HepG2 (cell line): ENCODE measurements around the gene TMTC2. TPM values are rescaled to one million over a fixed set of nuclear protein-coding genes. Genes with fewer than 3 reads are reported as not detected.
A peak's percentile ranks its signal among the peaks of the same experiment; 100 is the strongest.

Source experiments
- FOXC1 ChIP-seq: sonication (generic); formaldehyde crosslinking; IDR thresholded peaks from 2 replicates; pipeline ENCODE4 v1.8.0; 2022; ENCODE audit warnings: mild to moderate bottlenecking, missing genetic modification reagents, borderline replicate concordance
- GPN1 ChIP-seq: sonication (generic); formaldehyde crosslinking; IDR thresholded peaks from 2 replicates; pipeline ENCODE4 v1.5.1; 2020; ENCODE audit warnings: missing genetic modification reagents, borderline replicate concordance
- HNF1B ChIP-seq: sonication (generic); formaldehyde crosslinking; IDR thresholded peaks from 2 replicates; pipeline ENCODE4 v1.5.1; 2020; ENCODE audit warnings: mild to moderate bottlenecking, moderate library complexity, missing genetic modification reagents
- KAT8 ChIP-seq: IDR thresholded peaks from 2 replicates; pipeline ENCODE4 v1.6.1; 2016; ENCODE audit warnings: missing genetic modification reagents, missing compliant biosample characterization
- MIER3 ChIP-seq: IDR thresholded peaks from 2 replicates; pipeline ENCODE4 v1.6.1; 2016; ENCODE audit warnings: missing compliant biosample characterization, borderline replicate concordance
- NFKB2 ChIP-seq: sonication (generic); formaldehyde crosslinking; IDR thresholded peaks from 2 replicates; pipeline ENCODE4 v1.4.0; 2020; ENCODE audit warnings: missing genetic modification reagents, borderline replicate concordance
- POLR2A ChIP-seq, 2 experiments: IDR thresholded peaks; 2 replicates each; pipeline ENCODE4 v1.6.1; 2011; ENCODE audit warnings: low read depth in 2 of 2, low read length in 2 of 2, mild to moderate bottlenecking in 1 of 2, moderate library complexity in 1 of 2; ENCODE audit not compliant: insufficient read depth in 1 of 2
- POLR2G ChIP-seq: fragments of 200-400 bp; formaldehyde crosslinking; IDR thresholded peaks from 2 replicates; pipeline ENCODE4 v1.6.1; 2018; ENCODE audit warnings: mild to moderate bottlenecking, low read depth, low read length, moderate library complexity
- SPEN ChIP-seq: sonication (generic); formaldehyde crosslinking; IDR thresholded peaks from 2 replicates; pipeline ENCODE4 v1.5.1; 2020; ENCODE audit warnings: low read depth, mild to moderate bottlenecking, missing genetic modification reagents
- YEATS2 ChIP-seq: sonication (generic); formaldehyde crosslinking; IDR thresholded peaks from 2 replicates; pipeline ENCODE4 v1.4.0; 2020; ENCODE audit warnings: missing genetic modification reagents, borderline replicate concordance
- ZNF12 ChIP-seq: sonication (generic); formaldehyde crosslinking; IDR thresholded peaks from 2 replicates; pipeline ENCODE4 v1.5.0; 2020; ENCODE audit warnings: missing genetic modification reagents
- ZNF296 ChIP-seq: sonication (generic); formaldehyde crosslinking; conservative IDR thresholded peaks from 2 replicates; pipeline ENCODE4 v1.5.0; 2020; ENCODE audit warnings: mild to moderate bottlenecking, missing genetic modification reagents
- ZNF414 ChIP-seq: sonication (generic); formaldehyde crosslinking; IDR thresholded peaks from 2 replicates; pipeline ENCODE4 v1.5.0; 2020; ENCODE audit warnings: missing genetic modification reagents
- ZNF501 ChIP-seq: sonication (generic); formaldehyde crosslinking; IDR thresholded peaks from 2 replicates; pipeline ENCODE4 v1.5.1; 2020; ENCODE audit warnings: mild to moderate bottlenecking, moderate library complexity, missing genetic modification reagents
- ZNF543 ChIP-seq: sonication (generic); formaldehyde crosslinking; IDR thresholded peaks from 2 replicates; pipeline ENCODE4 v1.4.0; 2020; ENCODE audit warnings: mild to moderate bottlenecking, missing genetic modification reagents
- ZNF609 ChIP-seq: sonication (generic); formaldehyde crosslinking; IDR thresholded peaks from 2 replicates; pipeline ENCODE4 v1.4.0; 2020; ENCODE audit warnings: mild to moderate bottlenecking, missing genetic modification reagents, borderline replicate concordance
- ZNF768 ChIP-seq: sonication (generic); formaldehyde crosslinking; IDR thresholded peaks from 2 replicates; pipeline ENCODE4 v1.4.0; 2020; ENCODE audit warnings: missing genetic modification reagents
- ZSCAN12 ChIP-seq: sonication (generic); formaldehyde crosslinking; IDR thresholded peaks from 2 replicates; pipeline ENCODE4 v1.9.0; 2021; ENCODE audit warnings: mild to moderate bottlenecking, missing genetic modification reagents
- ZSCAN20 ChIP-seq: sonication (generic); formaldehyde crosslinking; IDR thresholded peaks from 2 replicates; pipeline ENCODE4 v1.4.0; 2020; ENCODE audit warnings: missing genetic modification reagents, mild to moderate bottlenecking, borderline replicate concordance
- polyA plus RNA-seq, 8 experiments: library from polyadenylated mRNA; depleted of rRNA in 3 of 8; stranded (reverse) in 7 of 8; unstranded in 1 of 8; fragments of >200 nt; fragmentation: Illumina TruSeq in 4 of 8; extraction: Trizol in 4 of 8; gene quantifications; 2 replicates each; pipeline versions ENCODE4 v1.2.1 to v1.2.3, GENCODE V29; 2011 to 2016; ENCODE audit warnings: low read depth in 4 of 8, missing spikeins in 1 of 8, mixed read lengths in 1 of 8; ENCODE audit not compliant: insufficient read depth in 1 of 8
- total RNA-seq, 5 experiments: library from RNA; depleted of rRNA; stranded (reverse); fragments of >200 nt; fragmentation: Illumina TruSeq; extraction: Trizol; gene quantifications; 2 replicates each; pipeline ENCODE4 v1.2.3, GENCODE V29; 2016; ENCODE audit warnings: low read depth in 1 of 5

Gene TMTC2
- total and polyA plus RNA-seq, 2 of the 13 experiments (the other 11 are each of a cell fraction or from before 2014, with no cell fraction given): 0.55 to 0.63 TPM

- 0 out of 2 replicates have a peak, but pooled peaks have one; percentile 45 for TF ChIP-seq KAT8 (CRISPR knock-in tag)
- TF ChIP-seq ZSCAN12 (CRISPR knock-in tag): no peak
- TF ChIP-seq ZNF12: 0 out of 2 replicates have a peak, but pooled peaks have one; percentile 26
- TF ChIP-seq FOXC1 (CRISPR knock-in tag): 0 out of 2 replicates have a peak, but pooled peaks have one; percentile 36
- TF ChIP-seq MIER3 (CRISPR knock-in tag): 0 out of 2 replicates have a peak, but pooled peaks have one; percentile 30
- TF ChIP-seq YEATS2 (CRISPR knock-in tag): no peak
- 0 out of 4 replicates have a peak, but pooled peaks of 1 of the 2 experiments have one; percentile 27 for TF ChIP-seq POLR2A (IDR thresholded peaks at IDR 0.05; ENCODE audit: insufficient read depth in 1 of 2, low read depth in 2 of 2, low read length in 2 of 2)
- TF ChIP-seq NFKB2: peak; percentile 56; the same call in 1 of the 2 replicates
- no peak for TF ChIP-seq ZNF296 (CRISPR knock-in tag)
- no peak for TF ChIP-seq ZNF609
- TF ChIP-seq ZNF414 (CRISPR knock-in tag): peak; percentile 68; the same call in 1 of the 2 replicates
- TF ChIP-seq SPEN: peak; percentile 12; the same call in 1 of the 2 replicates
- peak; percentile 53; the same call in 1 of the 2 replicates for TF ChIP-seq POLR2G
- TF ChIP-seq ZSCAN20 (CRISPR knock-in tag): 0 out of 2 replicates have a peak, but pooled peaks have one; percentile 23
- TF ChIP-seq HNF1B (CRISPR knock-in tag): peak; percentile 36; the same call in 1 of the 2 replicates
- peak; percentile 67 for TF ChIP-seq ZNF501 (CRISPR knock-in tag)
- TF ChIP-seq ZNF543 (CRISPR knock-in tag): no peak
- peak; percentile 41; the same call in 1 of the 2 replicates for TF ChIP-seq ZNF768
- TF ChIP-seq GPN1 (CRISPR knock-in tag): no peak
Observed at GRCh38 chr12:82686168-82687020, at the start of gene TMTC2 (continued).
